Neural cell (in vitro differentiated cells): ENCODE data around the gene ZNF497. TPM values are rescaled to one million over a fixed set of nuclear protein-coding genes. Genes with fewer than 3 reads are reported as not detected.

Experiments
- H2AFZ ChIP-seq: fragments of 200-600, 300-800 bp; sonication (generic), shearing (Covaris generic); 2 replicates; pipeline ENCODE4 v1.6.0; 2014; ENCODE audit warnings: low read depth, mild to moderate bottlenecking, antibody characterized with exemption, low read length, moderate library complexity
- H3F3A ChIP-seq: fragments of 200-600 bp; shearing (Covaris generic); 2 replicates; pipeline ENCODE4 v1.6.1; 2016; ENCODE audit warnings: mild to moderate bottlenecking, moderate library complexity, mixed read lengths, antibody characterized with exemption, low read length; ENCODE audit not compliant: insufficient read depth, poor library complexity, severe bottlenecking
- H3K27ac ChIP-seq: fragments of 200-600, 300-800 bp; sonication (generic), shearing (Covaris generic); 2 replicates; pipeline ENCODE4 v1.5.1; 2014; ENCODE audit warnings: mild to moderate bottlenecking, low read length, moderate library complexity
- H3K27me3 ChIP-seq: fragments of 300-800, 200-600 bp; sonication (generic), shearing (Covaris generic); 2 replicates; pipeline ENCODE4 v1.6.0; 2014; ENCODE audit warnings: mild to moderate bottlenecking, low read depth, low read length, moderate library complexity; ENCODE audit not compliant: insufficient read depth
- H3K36me3 ChIP-seq: fragments of 300-800, 200-600 bp; sonication (generic), shearing (Covaris generic); 2 replicates; pipeline ENCODE4 v1.5.1; 2014; ENCODE audit warnings: mild to moderate bottlenecking, antibody characterized with exemption, low read length, moderate library complexity; ENCODE audit not compliant: insufficient read depth
- H3K4me2 ChIP-seq: fragments of 300-800, 200-600 bp; sonication (generic), shearing (Covaris generic); 2 replicates; pipeline ENCODE4 v1.6.0; 2014; ENCODE audit warnings: mild to moderate bottlenecking, low read length
- H3K4me3 ChIP-seq: fragments of 300-800, 200-600 bp; sonication (generic), shearing (Covaris generic); 2 replicates; pipeline ENCODE4 v1.5.1; 2014; ENCODE audit warnings: mild to moderate bottlenecking, low read length, moderate library complexity
- H3K79me2 ChIP-seq: fragments of 200-600 bp; shearing (Covaris generic); replicated peaks from 2 replicates; pipeline ENCODE4 v1.6.0; 2014; ENCODE audit warnings: mild to moderate bottlenecking, low read length, moderate library complexity; ENCODE audit not compliant: insufficient read depth
- H3K9ac ChIP-seq: fragments of 300-800, 200-600 bp; sonication (generic), shearing (Covaris generic); 2 replicates; pipeline ENCODE4 v1.6.1; 2016; ENCODE audit warnings: mild to moderate bottlenecking, low read length, mixed read lengths
- H3K9me2 ChIP-seq: fragments of 200-600 bp; shearing (Covaris generic); 2 replicates; pipeline ENCODE4 v1.6.1; 2016; ENCODE audit warnings: mild to moderate bottlenecking, low read length, mixed read lengths; ENCODE audit not compliant: insufficient read depth
- H3K9me3 ChIP-seq: fragments of 200-600, 300-800 bp; sonication (generic), shearing (Covaris generic); 2 replicates; pipeline ENCODE4 v1.6.1; 2016; ENCODE audit warnings: mild to moderate bottlenecking, mixed run types, low read length, moderate library complexity, mixed read lengths
- H4K20me1 ChIP-seq: fragments of 200-600 bp; shearing (Covaris generic); 2 replicates; pipeline ENCODE4 v1.6.1; 2016; ENCODE audit warnings: mild to moderate bottlenecking, mixed run types; ENCODE audit not compliant: insufficient read depth
- EP300 ChIP-seq: fragments of 450-650 bp; conservative IDR thresholded peaks from 2 replicates; pipeline ENCODE4 v1.6.1; 2014; ENCODE audit warnings: antibody characterized with exemption, mild to moderate bottlenecking, moderate library complexity; ENCODE audit not compliant: poor library complexity, severe bottlenecking
- EZH2 ChIP-seq: fragments of 200-600, 300-800 bp; shearing (Covaris generic), sonication (generic); IDR thresholded peaks from 2 replicates; pipeline ENCODE4 v1.6.1; 2014; ENCODE audit warnings: antibody characterized with exemption, low read length, borderline replicate concordance, mild to moderate bottlenecking; ENCODE audit not compliant: insufficient read depth, poor library complexity, severe bottlenecking
- MXI1 ChIP-seq: fragments of 450-650 bp; conservative IDR thresholded peaks from 2 replicates; pipeline ENCODE4 v1.6.1; 2014; ENCODE audit warnings: antibody characterized with exemption, mild to moderate bottlenecking; ENCODE audit not compliant: poor library complexity, severe bottlenecking
- POLR2AphosphoS5 ChIP-seq: IDR thresholded peaks from 2 replicates; pipeline ENCODE4 v1.6.1; 2012
- RAD21 ChIP-seq: fragments of 450-650 bp; conservative IDR thresholded peaks from 2 replicates; pipeline ENCODE4 v1.6.1; 2014; ENCODE audit warnings: antibody characterized with exemption, mild to moderate bottlenecking, moderate library complexity
- SMC3 ChIP-seq: fragments of 450-650 bp; conservative IDR thresholded peaks from 2 replicates; pipeline ENCODE4 v1.6.1; 2014; ENCODE audit warnings: antibody characterized with exemption, mild to moderate bottlenecking, moderate library complexity; ENCODE audit not compliant: poor library complexity
- TAF1 ChIP-seq: IDR thresholded peaks from 2 replicates; pipeline ENCODE4 v1.6.1; 2012; ENCODE audit warnings: low read depth
- polyA plus RNA-seq: library from polyadenylated mRNA; depleted of rRNA; stranded (reverse); fragments of >200 nt; gene quantifications from 2 replicates; pipeline ENCODE4 v1.2.3, GENCODE V29; 2014
- TF ChIP-seq, protein P1 (sequence below): fragments of 450-650 bp; IDR thresholded peaks from 2 replicates; pipeline ENCODE4 v1.5.1; 2014; ENCODE audit warnings: antibody characterized with exemption, mild to moderate bottlenecking, moderate library complexity; ENCODE audit not compliant: poor library complexity, severe bottlenecking
- TF ChIP-seq, protein P2 (sequence below): IDR thresholded peaks from 2 replicates; pipeline ENCODE4 v1.6.1; 2012; ENCODE audit warnings: borderline replicate concordance

The ZNF497 gene
- polyA plus RNA-seq, 1 donor from 2014 or later: 13.7 TPM

DNA sequence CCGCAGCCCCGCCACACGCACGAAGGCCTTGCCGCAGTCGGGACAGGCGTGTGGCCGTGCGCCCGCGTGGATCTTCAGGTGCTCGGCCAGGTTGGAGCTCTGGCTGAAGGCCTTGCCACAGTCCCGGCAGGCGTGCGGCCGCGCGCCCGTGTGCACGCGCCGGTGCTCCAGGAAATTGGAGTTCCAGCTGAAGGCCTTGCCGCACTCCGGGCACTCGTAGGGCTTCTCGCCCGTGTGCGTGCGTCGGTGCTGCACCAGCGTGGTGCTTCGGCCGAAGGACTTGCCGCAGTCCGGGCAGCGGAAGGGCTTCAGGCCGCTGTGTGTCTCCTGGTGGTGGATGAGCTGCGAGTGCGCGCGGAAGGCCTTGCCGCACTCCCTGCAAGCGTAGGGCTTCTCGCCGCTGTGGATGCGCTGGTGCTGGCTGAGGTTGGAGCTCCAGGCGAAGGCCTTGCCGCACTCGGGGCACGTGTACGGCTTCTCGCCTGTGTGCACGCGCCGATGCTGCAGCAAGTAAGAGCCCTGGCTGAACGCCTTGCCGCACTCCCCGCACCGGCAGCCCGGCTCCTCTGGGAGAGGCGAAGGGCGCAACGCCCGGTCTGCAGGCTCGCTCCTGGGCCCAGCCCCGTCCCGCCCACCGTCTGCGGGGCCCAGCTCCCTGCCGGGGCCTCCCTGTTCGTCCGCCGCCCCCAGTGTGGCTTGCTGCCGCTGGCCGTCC lies 5.6 kb downstream of the ZNF497 start (continued):
- no peak for TF ChIP-seq EZH2
- no peak for TF ChIP-seq MXI1

DNA sequence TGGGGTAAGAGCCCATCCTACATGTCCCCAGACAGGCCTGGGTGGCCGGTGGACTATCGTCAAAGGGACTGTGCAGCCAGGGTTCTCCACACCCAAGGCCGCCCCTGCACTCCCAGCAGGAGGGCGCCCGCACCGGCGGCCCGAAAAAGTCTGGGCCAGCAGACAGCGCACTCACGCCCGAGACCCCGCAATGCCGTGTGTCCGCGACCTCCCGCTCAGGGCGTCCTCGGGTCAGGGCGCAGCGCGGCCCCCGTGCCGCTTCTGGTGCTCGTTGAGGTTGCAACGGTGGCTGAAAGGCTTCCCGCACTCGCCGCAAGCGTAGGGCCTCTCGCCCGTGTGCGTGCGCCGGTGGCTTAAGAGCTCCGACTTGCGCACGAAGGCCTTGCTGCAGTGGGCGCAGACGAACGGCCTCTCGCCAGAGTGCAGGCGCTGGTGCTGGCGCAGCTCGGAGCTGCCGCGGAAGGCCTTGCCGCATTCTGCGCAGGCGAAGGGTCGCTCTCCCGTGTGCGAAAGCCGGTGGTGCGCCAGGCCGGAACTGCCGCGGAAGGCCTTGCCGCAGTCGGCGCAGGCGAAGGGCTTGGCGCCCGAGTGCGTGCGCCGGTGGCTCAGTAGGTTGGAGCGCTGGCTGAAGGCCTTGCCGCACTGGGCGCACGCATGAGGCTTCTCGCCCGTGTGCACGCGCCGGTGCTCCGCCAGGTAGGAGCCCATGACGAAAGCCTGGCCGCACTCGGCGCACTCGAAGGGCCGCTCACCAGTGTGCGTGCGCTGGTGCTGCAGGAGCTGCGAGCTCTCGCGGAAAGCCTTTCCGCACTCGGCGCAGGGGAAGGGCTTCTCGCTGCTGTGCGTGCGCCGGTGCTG lies 6.4 kb downstream of the ZNF497 start:
- H2AFZ ChIP-seq: no peak overlapping the region

More for the DNA sequence above, 6.4 kb downstream of the ZNF497 start:
- H3K9me2 ChIP-seq: no peaks in the 10 kb centered on the region
- no peaks in the 10 kb centered on the region for H3F3A ChIP-seq
- no peaks in the 10 kb centered on the region for H3K36me3 ChIP-seq
- TF ChIP-seq, protein P1, sequence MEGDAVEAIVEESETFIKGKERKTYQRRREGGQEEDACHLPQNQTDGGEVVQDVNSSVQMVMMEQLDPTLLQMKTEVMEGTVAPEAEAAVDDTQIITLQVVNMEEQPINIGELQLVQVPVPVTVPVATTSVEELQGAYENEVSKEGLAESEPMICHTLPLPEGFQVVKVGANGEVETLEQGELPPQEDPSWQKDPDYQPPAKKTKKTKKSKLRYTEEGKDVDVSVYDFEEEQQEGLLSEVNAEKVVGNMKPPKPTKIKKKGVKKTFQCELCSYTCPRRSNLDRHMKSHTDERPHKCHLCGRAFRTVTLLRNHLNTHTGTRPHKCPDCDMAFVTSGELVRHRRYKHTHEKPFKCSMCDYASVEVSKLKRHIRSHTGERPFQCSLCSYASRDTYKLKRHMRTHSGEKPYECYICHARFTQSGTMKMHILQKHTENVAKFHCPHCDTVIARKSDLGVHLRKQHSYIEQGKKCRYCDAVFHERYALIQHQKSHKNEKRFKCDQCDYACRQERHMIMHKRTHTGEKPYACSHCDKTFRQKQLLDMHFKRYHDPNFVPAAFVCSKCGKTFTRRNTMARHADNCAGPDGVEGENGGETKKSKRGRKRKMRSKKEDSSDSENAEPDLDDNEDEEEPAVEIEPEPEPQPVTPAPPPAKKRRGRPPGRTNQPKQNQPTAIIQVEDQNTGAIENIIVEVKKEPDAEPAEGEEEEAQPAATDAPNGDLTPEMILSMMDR: no peak
- TF ChIP-seq EZH2 (no peak), SMC3 (no peak), POLR2AphosphoS5 (no peak), RAD21 (no peak), MXI1 (no peak), EP300 (no peak), TAF1 (no peak)
- TF ChIP-seq, protein P2, sequence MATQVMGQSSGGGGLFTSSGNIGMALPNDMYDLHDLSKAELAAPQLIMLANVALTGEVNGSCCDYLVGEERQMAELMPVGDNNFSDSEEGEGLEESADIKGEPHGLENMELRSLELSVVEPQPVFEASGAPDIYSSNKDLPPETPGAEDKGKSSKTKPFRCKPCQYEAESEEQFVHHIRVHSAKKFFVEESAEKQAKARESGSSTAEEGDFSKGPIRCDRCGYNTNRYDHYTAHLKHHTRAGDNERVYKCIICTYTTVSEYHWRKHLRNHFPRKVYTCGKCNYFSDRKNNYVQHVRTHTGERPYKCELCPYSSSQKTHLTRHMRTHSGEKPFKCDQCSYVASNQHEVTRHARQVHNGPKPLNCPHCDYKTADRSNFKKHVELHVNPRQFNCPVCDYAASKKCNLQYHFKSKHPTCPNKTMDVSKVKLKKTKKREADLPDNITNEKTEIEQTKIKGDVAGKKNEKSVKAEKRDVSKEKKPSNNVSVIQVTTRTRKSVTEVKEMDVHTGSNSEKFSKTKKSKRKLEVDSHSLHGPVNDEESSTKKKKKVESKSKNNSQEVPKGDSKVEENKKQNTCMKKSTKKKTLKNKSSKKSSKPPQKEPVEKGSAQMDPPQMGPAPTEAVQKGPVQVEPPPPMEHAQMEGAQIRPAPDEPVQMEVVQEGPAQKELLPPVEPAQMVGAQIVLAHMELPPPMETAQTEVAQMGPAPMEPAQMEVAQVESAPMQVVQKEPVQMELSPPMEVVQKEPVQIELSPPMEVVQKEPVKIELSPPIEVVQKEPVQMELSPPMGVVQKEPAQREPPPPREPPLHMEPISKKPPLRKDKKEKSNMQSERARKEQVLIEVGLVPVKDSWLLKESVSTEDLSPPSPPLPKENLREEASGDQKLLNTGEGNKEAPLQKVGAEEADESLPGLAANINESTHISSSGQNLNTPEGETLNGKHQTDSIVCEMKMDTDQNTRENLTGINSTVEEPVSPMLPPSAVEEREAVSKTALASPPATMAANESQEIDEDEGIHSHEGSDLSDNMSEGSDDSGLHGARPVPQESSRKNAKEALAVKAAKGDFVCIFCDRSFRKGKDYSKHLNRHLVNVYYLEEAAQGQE: no peak
- H4K20me1 ChIP-seq: no peaks in the 10 kb centered on the region
- no peak overlapping the region for H3K4me2 ChIP-seq
- no peak overlapping the region for H3K27ac ChIP-seq
- H3K79me2 ChIP-seq: no peaks in the 10 kb centered on the region
- H3K27me3 ChIP-seq: no peaks in the 10 kb centered on the region
- no peak overlapping the region for H3K4me3 ChIP-seq
- H3K9me3 ChIP-seq: no peaks in the 10 kb centered on the region
- H3K9ac ChIP-seq: no peak overlapping the region
